WTC11 (cell line): Measurements from ENCODE around the gene STK32B. TPM values are rescaled to one million over a fixed set of nuclear protein-coding genes. Genes with fewer than 3 reads are reported as not detected.

ENCODE experiments used
- ATF6 ChIP-seq: sonication (generic); formaldehyde crosslinking; IDR thresholded peaks from 2 replicates; pipeline ENCODE4 v1.8.1; 2023; ENCODE audit warnings: mild to moderate bottlenecking, missing genetic modification reagents
- CDX4 ChIP-seq: fragments of 250-450 bp; sonication (Bioruptor Pico); IDR thresholded peaks from 2 replicates; pipeline ENCODE4 v1.9.0; 2021; ENCODE audit warnings: moderate library complexity, mild to moderate bottlenecking, inconsistent platforms, borderline replicate concordance
- CREM ChIP-seq: sonication (generic); formaldehyde crosslinking; IDR thresholded peaks from 2 replicates; pipeline ENCODE4 v1.8.1; 2022; ENCODE audit warnings: mild to moderate bottlenecking, missing genetic modification reagents, moderate library complexity
- E2F5 ChIP-seq: sonication (generic); formaldehyde crosslinking; IDR thresholded peaks from 2 replicates; pipeline ENCODE4 v1.8.1; 2022; ENCODE audit warnings: mild to moderate bottlenecking, moderate library complexity, missing genetic modification reagents
- ERG ChIP-seq: fragments of 250-450 bp; sonication (Bioruptor Pico); IDR thresholded peaks from 2 replicates; pipeline ENCODE4 v1.8.0; 2021; ENCODE audit warnings: mild to moderate bottlenecking
- ESRRA ChIP-seq: sonication (generic); formaldehyde crosslinking; IDR thresholded peaks from 2 replicates; pipeline ENCODE4 v1.8.1; 2022; ENCODE audit warnings: mild to moderate bottlenecking, missing genetic modification reagents, borderline replicate concordance
- FOXK1 ChIP-seq: sonication (generic); formaldehyde crosslinking; IDR thresholded peaks from 2 replicates; pipeline ENCODE4 v1.8.0; 2022; ENCODE audit warnings: mild to moderate bottlenecking, moderate library complexity, missing genetic modification reagents
- IRF1 ChIP-seq: sonication (generic); formaldehyde crosslinking; IDR thresholded peaks from 2 replicates; pipeline ENCODE4 v1.8.0; 2023; ENCODE audit warnings: missing genetic modification reagents
- MLX ChIP-seq: sonication (generic); formaldehyde crosslinking; IDR thresholded peaks from 2 replicates; pipeline ENCODE4 v1.8.1; 2023; ENCODE audit warnings: mild to moderate bottlenecking, missing genetic modification reagents, moderate library complexity
- MXD4 ChIP-seq: fragments of 250-450 bp; sonication (Bioruptor Pico); IDR thresholded peaks from 2 replicates; pipeline ENCODE4 v1.8.0; 2021; ENCODE audit warnings: mild to moderate bottlenecking, moderate library complexity, borderline replicate concordance
- NR1H2 ChIP-seq: sonication (generic); formaldehyde crosslinking; IDR thresholded peaks from 2 replicates; pipeline ENCODE4 v1.9.0; 2021; ENCODE audit warnings: mild to moderate bottlenecking, moderate library complexity, missing genetic modification reagents
- PREB ChIP-seq: sonication (generic); formaldehyde crosslinking; IDR thresholded peaks from 2 replicates; pipeline ENCODE4 v1.8.1; 2022; ENCODE audit warnings: mild to moderate bottlenecking, missing genetic modification reagents, moderate library complexity, borderline replicate concordance
- PRRX2 ChIP-seq: fragments of 250-450 bp; sonication (Bioruptor Pico); IDR thresholded peaks from 2 replicates; pipeline ENCODE4 v1.8.0; 2021; ENCODE audit warnings: mild to moderate bottlenecking
- RELA ChIP-seq: sonication (generic); formaldehyde crosslinking; IDR thresholded peaks from 2 replicates; pipeline ENCODE4 v1.8.1; 2022; ENCODE audit warnings: missing genetic modification reagents, mild to moderate bottlenecking, borderline replicate concordance
- SMAD3 ChIP-seq: sonication (generic); formaldehyde crosslinking; IDR thresholded peaks from 2 replicates; pipeline ENCODE4 v1.8.0; 2022; ENCODE audit warnings: missing genetic modification reagents, mild to moderate bottlenecking, borderline replicate concordance
- STAT6 ChIP-seq: sonication (generic); formaldehyde crosslinking; conservative IDR thresholded peaks from 2 replicates; pipeline ENCODE4 v1.8.1; 2023; ENCODE audit warnings: mild to moderate bottlenecking, low read depth, missing genetic modification reagents, moderate library complexity
- TEAD1 ChIP-seq: sonication (generic); formaldehyde crosslinking; IDR thresholded peaks from 2 replicates; pipeline ENCODE4 v1.8.0; 2022; ENCODE audit warnings: mild to moderate bottlenecking, missing genetic modification reagents
- TEAD4 ChIP-seq: sonication (generic); formaldehyde crosslinking; IDR thresholded peaks from 2 replicates; pipeline ENCODE4 v1.8.0; 2022; ENCODE audit warnings: mild to moderate bottlenecking, missing genetic modification reagents
- ZNF232 ChIP-seq: sonication (generic); formaldehyde crosslinking; IDR thresholded peaks from 2 replicates; pipeline ENCODE4 v1.8.0; 2022; ENCODE audit warnings: mild to moderate bottlenecking, missing genetic modification reagents
- ZNF263 ChIP-seq: sonication (generic); formaldehyde crosslinking; IDR thresholded peaks from 2 replicates; pipeline ENCODE4 v1.8.1; 2022; ENCODE audit warnings: low read depth, mild to moderate bottlenecking, moderate library complexity, missing genetic modification reagents
- ZNF281 ChIP-seq: sonication (generic); formaldehyde crosslinking; IDR thresholded peaks from 2 replicates; pipeline ENCODE4 v1.8.0; 2023; ENCODE audit warnings: mild to moderate bottlenecking, missing genetic modification reagents
- ZNF416 ChIP-seq: fragments of 250-450 bp; sonication (Bioruptor Pico); IDR thresholded peaks from 2 replicates; pipeline ENCODE4 v1.9.0; 2021; ENCODE audit warnings: mild to moderate bottlenecking, inconsistent platforms
- ZNF423 ChIP-seq: fragments of 250-450 bp; sonication (Bioruptor Pico); IDR thresholded peaks from 2 replicates; pipeline ENCODE4 v2.1.2; 2022; ENCODE audit warnings: mild to moderate bottlenecking, moderate library complexity
- ZNF425 ChIP-seq: fragments of 250-450 bp; sonication (Bioruptor Pico); conservative IDR thresholded peaks from 2 replicates; pipeline ENCODE4 v1.9.0; 2021; ENCODE audit warnings: mild to moderate bottlenecking
- total RNA-seq: library from RNA; stranded (reverse); gene quantifications from 3 replicates; pipeline ENCODE4 v1.2.3, GENCODE V29; 2021

STK32B gene
- total RNA-seq, 1 experiment from 2014 or later, result 1.9 TPM

- TF ChIP-seq ZNF281 (no peak), ZNF232 (CRISPR knock-in tag) (no peak), ZNF423 (CRISPR knock-in tag) (peak; percentile 13; the same call in 1 of the 2 replicates), ZNF425 (CRISPR knock-in tag) (no peak), ZNF416 (CRISPR knock-in tag) (no peak), SMAD3 (no peak), RELA (CRISPR knock-in tag) (peak; percentile 28; the same call in 1 of the 2 replicates), CDX4 (CRISPR knock-in tag) (no peak), E2F5 (CRISPR knock-in tag) (0 out of 2 replicates have a peak, but pooled peaks have one; percentile 21), ZNF263 (no peak; the same call in 1 of the 2 replicates), ERG (CRISPR knock-in tag) (no peak), CREM (CRISPR knock-in tag) (no peak), PRRX2 (no peak), IRF1 (no peak), FOXK1 (CRISPR knock-in tag) (peak; percentile 29; the same call in 1 of the 2 replicates), TEAD1 (CRISPR knock-in tag) (no peak), PREB (CRISPR knock-in tag) (no peak), MLX (CRISPR knock-in tag) (no peak), STAT6 (CRISPR knock-in tag) (no peak), ESRRA (no peak), NR1H2 (CRISPR knock-in tag) (no peak), ATF6 (CRISPR knock-in tag) (no peak), MXD4 (CRISPR knock-in tag) (no peak), TEAD4 (CRISPR knock-in tag) (no peak)
Measured at GRCh38 chr4:5019274-5019673, 32.0 kb upstream of the STK32B start, which contains the start of gene CYTL1 (continued).
